SU-DHL-6 (cell line): Measurements from ENCODE around the gene SORBS2.

Experiments
- H2AFZ ChIP-seq: fragments of 200-600 bp; sonication (generic); 2 replicates; pipeline ENCODE4 v1.6.1; 2014; ENCODE audit warnings: low read depth, mild to moderate bottlenecking, moderate library complexity, mixed read lengths, antibody characterized with exemption, low read length; ENCODE audit not compliant: severe bottlenecking
- H3F3A ChIP-seq: fragments of 200-600 bp; shearing (Covaris generic); 2 replicates; pipeline ENCODE4 v1.6.0; 2016; ENCODE audit warnings: antibody characterized with exemption, mild to moderate bottlenecking; ENCODE audit not compliant: insufficient read depth
- H3K27ac ChIP-seq: fragments of 200-600 bp; sonication (generic); 2 replicates; pipeline ENCODE4 v1.5.1; 2016; ENCODE audit warnings: low read depth, mild to moderate bottlenecking, low read length, moderate library complexity, mixed read lengths
- H3K27me3 ChIP-seq: fragments of 200-600 bp; sonication (generic), shearing (Covaris generic); 2 replicates; pipeline ENCODE4 v1.6.0; 2014; ENCODE audit warnings: mild to moderate bottlenecking, low read length
- H3K36me3 ChIP-seq: fragments of 200-600 bp; sonication (generic); 2 replicates; pipeline ENCODE4 v1.6.1; 2014; ENCODE audit warnings: mild to moderate bottlenecking, low read length, mixed read lengths
- H3K4me2 ChIP-seq: fragments of 300-600, 200-600 bp; shearing (Covaris generic), sonication (generic); 2 replicates; pipeline ENCODE4 v1.6.0; 2014; ENCODE audit warnings: low read length, low read depth, mild to moderate bottlenecking; ENCODE audit not compliant: poor library complexity, severe bottlenecking
- H3K4me3 ChIP-seq: fragments of 200-600 bp; sonication (generic); 2 replicates; pipeline ENCODE4 v1.5.1; 2014; ENCODE audit warnings: antibody characterized with exemption, low read length, mild to moderate bottlenecking, mixed read lengths; ENCODE audit not compliant: insufficient read depth, poor library complexity, severe bottlenecking
- H3K79me2 ChIP-seq: fragments of 200-600 bp; sonication (generic); 2 replicates; pipeline ENCODE4 v1.6.1; 2014; ENCODE audit warnings: mild to moderate bottlenecking, low read length, moderate library complexity; ENCODE audit not compliant: insufficient read depth
- H3K9ac ChIP-seq: fragments of 200-600 bp; sonication (generic); 2 replicates; pipeline ENCODE4 v1.7.0; 2014; ENCODE audit warnings: mild to moderate bottlenecking, low read length
- H3K9me2 ChIP-seq: fragments of 200-600 bp; sonication (generic); replicated peaks from 2 replicates; pipeline ENCODE4 v1.6.1; 2014; ENCODE audit warnings: low read length; ENCODE audit not compliant: insufficient read depth
- H3K9me3 ChIP-seq: fragments of 200-600 bp; sonication (generic); 2 replicates; pipeline ENCODE4 v1.6.1; 2014; ENCODE audit warnings: low read length, mixed read lengths; ENCODE audit not compliant: insufficient read depth
- H4K20me1 ChIP-seq: fragments of 200-600 bp; sonication (generic); 2 replicates; pipeline ENCODE4 v1.6.1; 2014; ENCODE audit warnings: low read depth, mild to moderate bottlenecking, antibody characterized with exemption, low read length, moderate library complexity, mixed read lengths
- CTCF ChIP-seq: fragments of 200-600 bp; sonication (generic); IDR thresholded peaks from one replicate; pipeline ENCODE4 v1.5.1; 2017; ENCODE audit warnings: antibody characterized with exemption, mild to moderate bottlenecking, low read length, moderate library complexity; ENCODE audit not compliant: insufficient read depth, poor library complexity, severe bottlenecking
- EZH2phosphoT487 ChIP-seq: fragments of 200-600 bp; sonication (generic), shearing (Covaris generic); conservative IDR thresholded peaks from 2 replicates; pipeline ENCODE4 v1.6.1; 2018; ENCODE audit warnings: mild to moderate bottlenecking, antibody characterized with exemption, low read length, moderate library complexity, mixed read lengths

Gene SORBS2

GRCh38 chr4:185826381-185826780, 14.4 kb upstream of the SORBS2 start:
- no peak overlapping the region for H3K9ac ChIP-seq
- H3K4me3 ChIP-seq = no peak overlapping the region
- H3K9me3 ChIP-seq = no peaks in the 10 kb centered on the region
- H2AFZ ChIP-seq = no peak overlapping the region
- H3K9me2 ChIP-seq = no peaks in the 10 kb centered on the region
- no peak overlapping the region for H3K27ac ChIP-seq
- no peak overlapping the region for H3K4me2 ChIP-seq
- H3F3A ChIP-seq = no peaks in the 10 kb centered on the region
- TF ChIP-seq CTCF = no peak
- TF ChIP-seq EZH2phosphoT487 = no peak
- H3K36me3 ChIP-seq = no peaks in the 10 kb centered on the region
- H4K20me1 ChIP-seq = no peaks in the 10 kb centered on the region
- H3K27me3 ChIP-seq = no peaks in the 10 kb centered on the region
- no peaks in the 10 kb centered on the region for H3K79me2 ChIP-seq

- Histone ChIP-seq H3K27ac (no peak overlapping the region), H3K36me3 (no peaks in the 10 kb centered on the region), H3K4me3 (no peak overlapping the region), H3K79me2 (no peaks in the 10 kb centered on the region), H3K27me3 (no peaks in the 10 kb centered on the region), H3K9me2 (no peaks in the 10 kb centered on the region), H3K4me2 (no peak overlapping the region), H3K9me3 (no peaks in the 10 kb centered on the region), H4K20me1 (no peaks in the 10 kb centered on the region), H3K9ac (no peak overlapping the region), H3F3A (no peaks in the 10 kb centered on the region), H2AFZ (no peak overlapping the region)
- TF ChIP-seq CTCF = no peak
- TF ChIP-seq EZH2phosphoT487 = no peak
Observed at GRCh38 chr4:185825737-185826136, 13.7 kb upstream of the SORBS2 start.

- H3K36me3 ChIP-seq = no peaks in the 10 kb centered on the region
- no peaks in the 10 kb centered on the region for H3F3A ChIP-seq
- no peak overlapping the region for H3K27ac ChIP-seq
- TF ChIP-seq CTCF (no peak), EZH2phosphoT487 (no peak)
- no peak overlapping the region for H3K9ac ChIP-seq
- no peaks in the 10 kb centered on the region for H3K9me2 ChIP-seq
- no peaks in the 10 kb centered on the region for H4K20me1 ChIP-seq
- H3K4me2 ChIP-seq = no peak overlapping the region
- no peaks in the 10 kb centered on the region for H3K27me3 ChIP-seq
- H3K4me3 ChIP-seq = no peak overlapping the region
- H2AFZ ChIP-seq = no peak overlapping the region
- no peaks in the 10 kb centered on the region for H3K9me3 ChIP-seq
- H3K79me2 ChIP-seq = no peaks in the 10 kb centered on the region
Observed at GRCh38 chr4:185822791-185823190, 10.8 kb upstream of the SORBS2 start.

- TF ChIP-seq EZH2phosphoT487 (no peak), CTCF (no peak)
- H3K36me3 ChIP-seq = no peaks in the 10 kb centered on the region
Observed at GRCh38 chr4:185821029-185821419, 9.0 kb upstream of the SORBS2 start.

More at GRCh38 chr4:185821029-185821419, 9.0 kb upstream of the SORBS2 start:
- no peaks in the 10 kb centered on the region for H3K27me3 ChIP-seq
- no peaks in the 10 kb centered on the region for H3F3A ChIP-seq
- H3K4me2 ChIP-seq = no peak overlapping the region
- H3K4me3 ChIP-seq = no peak overlapping the region
- H3K27ac ChIP-seq = no peak overlapping the region
- H3K9me3 ChIP-seq = no peaks in the 10 kb centered on the region
- H3K9ac ChIP-seq = no peak overlapping the region
- H3K9me2 ChIP-seq = no peaks in the 10 kb centered on the region
- H4K20me1 ChIP-seq = no peaks in the 10 kb centered on the region
- no peaks in the 10 kb centered on the region for H3K79me2 ChIP-seq
- no peak overlapping the region for H2AFZ ChIP-seq
